ENCODE data around the gene DENND1A. TPM values are rescaled to one million over a fixed set of nuclear protein-coding genes. Genes with fewer than 3 reads are reported as not detected.

DENND1A gene
- total and polyA plus RNA-seq, 2 experiments from 2014 or later = 13.1 to 28.7 TPM

GRCh38 chr9:123795336-123795735 lies 134.6 kb downstream of the DENND1A start (continued):
- no peak for TF ChIP-seq REST (IDR thresholded peaks at IDR 0.05; ENCODE audit: unreplicated experiment)

GRCh38 chr9:123792501-123792900 lies 137.4 kb downstream of the DENND1A start:
- Histone ChIP-seq H2AFZ (no peak overlapping the region), H3K79me2 (replicated peaks; ENCODE audit: insufficient read depth) (peaks cover 11% of the 10 kb centered on the region), H3K9me2 (ENCODE audit: insufficient read depth) (no peaks in the 10 kb centered on the region), H3F3A (replicated peaks; ENCODE audit: low read depth) (no peaks in the 10 kb centered on the region), H3K27ac (ENCODE audit: low read depth) (no peak overlapping the region), H3K4me1 (ENCODE audit: insufficient read depth) (no peaks in the 10 kb centered on the region), H3K36me3 (ENCODE audit: insufficient read depth) (no peaks in the 10 kb centered on the region), H3K27me3 (ENCODE audit: insufficient read depth) (no peaks in the 10 kb centered on the region), H4K20me1 (replicated peaks; ENCODE audit: insufficient read depth) (peaks cover 6% of the 10 kb centered on the region; the same call in 1 of the 2 replicates), H3K4me2 (no peak overlapping the region), H3K4me3 (no peak overlapping the region)
- no peak for DNase-seq (ENCODE audit: low spot score)
- Mint-ChIP-seq H3K27me3 (ENCODE audit: insufficient read depth, low read depth, poor library complexity) (no peaks in the 10 kb centered on the region), H3K9me3 (no peaks in the 10 kb centered on the region), H3K4me1 (peaks cover 15% of the 10 kb centered on the region), H3K27ac (no peak overlapping the region), H3K36me3 (ENCODE audit: low read depth) (no peaks in the 10 kb centered on the region), H3K4me3 (no peak overlapping the region)
- TF ChIP-seq CTCF (conservative IDR thresholded peaks at IDR 0.05; ENCODE audit: low read depth in 2 of 2) = no peak
- no peak for TF ChIP-seq JUNB (IDR thresholded peaks at IDR 0.05; ENCODE audit: unreplicated experiment)
- TF ChIP-seq ZNF331 (CRISPR knock-in tag; IDR thresholded peaks at IDR 0.05; ENCODE audit: low read depth) = no peak
- TF ChIP-seq STAT1 (IDR thresholded peaks at IDR 0.05; ENCODE audit: unreplicated experiment) = no peak
- no peak for TF ChIP-seq ZNF462 (CRISPR knock-in tag; IDR thresholded peaks at IDR 0.05)
- no peak for TF ChIP-seq EZH2 (IDR thresholded peaks at IDR 0.05; ENCODE audit: low read depth, unreplicated experiment)
- no peak for TF ChIP-seq EZH2phosphoT487 (IDR thresholded peaks at IDR 0.05; ENCODE audit: unreplicated experiment)
- TF ChIP-seq POLR2AphosphoS5 (IDR thresholded peaks at IDR 0.05; ENCODE audit: low read depth) = no peak
- TF ChIP-seq NANOG (IDR thresholded peaks at IDR 0.05; ENCODE audit: borderline replicate concordance) = no peak
- TF ChIP-seq CREB1 (CRISPR knock-in tag; IDR thresholded peaks at IDR 0.05; ENCODE audit: low read depth) = no peak
- TF ChIP-seq ETS1 (IDR thresholded peaks at IDR 0.05) = no peak
- no peak for ATAC-seq
